GM23248 (cell line): ENCODE measurements around the gene ANO5.

Source experiments
- EZH2 ChIP-seq: fragments of 200-600 bp; sonication (generic); IDR thresholded peaks from 2 replicates; pipeline ENCODE4 v1.6.1; 2018; ENCODE audit warnings: antibody characterized with exemption, mild to moderate bottlenecking; ENCODE audit not compliant: insufficient read depth, poor library complexity, severe bottlenecking
- EZH2phosphoT487 ChIP-seq: fragments of 200-600 bp; sonication (generic); IDR thresholded peaks from 2 replicates; pipeline ENCODE4 v1.6.1; 2018; ENCODE audit warnings: antibody characterized with exemption, moderate library complexity, mild to moderate bottlenecking, low read depth; ENCODE audit not compliant: insufficient read depth

GRCh38 chr11:22194907-22195306 is 2.0 kb downstream of the ANO5 start:
- TF ChIP-seq EZH2phosphoT487 (no peak), EZH2 (no peak)
